ENCODE measurements around the gene FLACC1. TPM values are rescaled to one million over a fixed set of nuclear protein-coding genes. Genes with fewer than 3 reads are reported as not detected.

Gene FLACC1
- total RNA-seq, 1 experiment from 2014 or later = 0.26 TPM

GRCh38 chr2:201257381-201257955 is 99.7 kb downstream of the FLACC1 start:
- H3K4me2 ChIP-seq (ENCODE audit: low read length) = peak overlapping the region; percentile 86
- CTCF ChIA-PET = no interaction called here
- H3K79me2 ChIP-seq (ENCODE audit: low read length) = peaks cover 34% of the 10 kb centered on the region
- H3K4me3 ChIP-seq (ENCODE audit: low read length) = peak overlapping the region; percentile 81
- H3K4me1 ChIP-seq (ENCODE audit: insufficient read depth, low read length) = peaks cover 30% of the 10 kb centered on the region
- H3K27me3 ChIP-seq (ENCODE audit: low read length) = no peaks in the 10 kb centered on the region
- ATAC-seq (peak; percentile 68), DNase-seq (no peak)
- TF ChIP-seq EZH2 (IDR thresholded peaks at IDR 0.05; ENCODE audit: low read length, unreplicated experiment) (no peak), EZH2phosphoT487 (IDR thresholded peaks at IDR 0.05; ENCODE audit: borderline replicate concordance, low read length) (no peak)
- TF ChIP-seq, protein P1, sequence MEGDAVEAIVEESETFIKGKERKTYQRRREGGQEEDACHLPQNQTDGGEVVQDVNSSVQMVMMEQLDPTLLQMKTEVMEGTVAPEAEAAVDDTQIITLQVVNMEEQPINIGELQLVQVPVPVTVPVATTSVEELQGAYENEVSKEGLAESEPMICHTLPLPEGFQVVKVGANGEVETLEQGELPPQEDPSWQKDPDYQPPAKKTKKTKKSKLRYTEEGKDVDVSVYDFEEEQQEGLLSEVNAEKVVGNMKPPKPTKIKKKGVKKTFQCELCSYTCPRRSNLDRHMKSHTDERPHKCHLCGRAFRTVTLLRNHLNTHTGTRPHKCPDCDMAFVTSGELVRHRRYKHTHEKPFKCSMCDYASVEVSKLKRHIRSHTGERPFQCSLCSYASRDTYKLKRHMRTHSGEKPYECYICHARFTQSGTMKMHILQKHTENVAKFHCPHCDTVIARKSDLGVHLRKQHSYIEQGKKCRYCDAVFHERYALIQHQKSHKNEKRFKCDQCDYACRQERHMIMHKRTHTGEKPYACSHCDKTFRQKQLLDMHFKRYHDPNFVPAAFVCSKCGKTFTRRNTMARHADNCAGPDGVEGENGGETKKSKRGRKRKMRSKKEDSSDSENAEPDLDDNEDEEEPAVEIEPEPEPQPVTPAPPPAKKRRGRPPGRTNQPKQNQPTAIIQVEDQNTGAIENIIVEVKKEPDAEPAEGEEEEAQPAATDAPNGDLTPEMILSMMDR (conservative IDR thresholded peaks at IDR 0.05; ENCODE audit: low read depth, low read length) = no peak
- H4K20me1 ChIP-seq (ENCODE audit: low read length) = no peaks in the 10 kb centered on the region
- H3K27ac ChIP-seq (ENCODE audit: low read length) = peak overlapping the region; percentile 95
- peak overlapping the region; percentile 82 for H2AFZ ChIP-seq (ENCODE audit: low read length)
- no TSS peak for BruUV-seq (replicated peaks)
- intact Hi-C loops (cut with micrococcal nuclease) = no loop called here
- H3K9ac ChIP-seq (ENCODE audit: low read length) = peak overlapping the region; percentile 81
- H3K9me2 ChIP-seq (replicated peaks; ENCODE audit: low read length) = no peaks in the 10 kb centered on the region
- no peaks in the 10 kb centered on the region for H3K36me3 ChIP-seq (ENCODE audit: low read depth, low read length)
- H3F3A ChIP-seq (ENCODE audit: low read length, unreplicated experiment) = no peaks in the 10 kb centered on the region
- no peaks in the 10 kb centered on the region for H3K9me3 ChIP-seq (ENCODE audit: low read length)
- POLR2A ChIA-PET (ENCODE audit: unreplicated experiment) = no interaction called here

DNA sequence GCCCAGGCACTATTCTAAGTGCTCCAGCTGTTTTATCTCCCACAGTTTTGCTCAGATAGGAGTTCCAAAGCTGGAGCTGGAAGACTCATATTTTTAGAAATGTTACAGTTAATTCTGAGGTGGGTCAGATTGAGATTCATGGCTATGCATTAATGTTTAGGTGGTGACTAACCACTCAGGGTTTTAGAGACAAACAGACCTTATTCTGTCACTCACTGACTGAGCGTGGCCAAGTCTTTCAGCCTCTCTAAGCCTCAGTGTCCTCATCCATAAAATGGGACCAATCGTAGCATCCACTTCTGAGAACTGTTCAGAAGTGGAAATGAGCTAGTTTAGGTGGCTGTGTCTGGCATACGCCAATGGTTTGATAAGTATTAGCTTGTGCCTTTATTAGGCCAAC is 101.1 kb downstream of the FLACC1 start:
- BruUV-seq (replicated peaks) = no TSS peak
- POLR2A ChIA-PET (ENCODE audit: unreplicated experiment) = interaction anchor here (0.5 kb wide), 1 partner anchor 22 kb away, joined by 4 read pairs; no protein-coding TSS in a partner anchor

More for the DNA sequence above, 101.1 kb downstream of the FLACC1 start:
- peaks cover 25% of the 10 kb centered on the region for H3K79me2 ChIP-seq (ENCODE audit: low read length)
- no peak for TF ChIP-seq EZH2phosphoT487 (IDR thresholded peaks at IDR 0.05; ENCODE audit: borderline replicate concordance, low read length)
- no peak for TF ChIP-seq EZH2 (IDR thresholded peaks at IDR 0.05; ENCODE audit: low read length, unreplicated experiment)
- TF ChIP-seq, protein P1 (conservative IDR thresholded peaks at IDR 0.05; ENCODE audit: low read depth, low read length) = no peak
- H3K4me2 ChIP-seq (ENCODE audit: low read length) = no peak overlapping the region
- ATAC-seq (no peak), DNase-seq (peak; percentile 20)
- no peaks in the 10 kb centered on the region for H3K9me3 ChIP-seq (ENCODE audit: low read length)
- no peaks in the 10 kb centered on the region for H3K9me2 ChIP-seq (replicated peaks; ENCODE audit: low read length)
- no peak overlapping the region for H2AFZ ChIP-seq (ENCODE audit: low read length)
- H3F3A ChIP-seq (ENCODE audit: low read length, unreplicated experiment) = no peaks in the 10 kb centered on the region
- H3K36me3 ChIP-seq (ENCODE audit: low read depth, low read length) = no peaks in the 10 kb centered on the region
- H3K27ac ChIP-seq (ENCODE audit: low read length) = no peak overlapping the region
- CTCF ChIA-PET = no interaction called here
- no peaks in the 10 kb centered on the region for H4K20me1 ChIP-seq (ENCODE audit: low read length)
- no peak overlapping the region for H3K4me3 ChIP-seq (ENCODE audit: low read length)
- H3K4me1 ChIP-seq (ENCODE audit: insufficient read depth, low read length) = peaks cover 30% of the 10 kb centered on the region
- no peaks in the 10 kb centered on the region for H3K27me3 ChIP-seq (ENCODE audit: low read length)
- intact Hi-C loops (cut with micrococcal nuclease) = no loop called here
- no peak overlapping the region for H3K9ac ChIP-seq (ENCODE audit: low read length)
